Brain microvascular endothelial cell (primary cell): ENCODE measurements around the gene CTNNA3.

Source experiments
- DNase-seq: peaks from one replicate; pipeline ENCODE4 v3.0.0-alpha.2; 2020
- H3K27ac ChIP-seq: fragments of 250-450 bp; sonication (Bioruptor Pico); 2 replicates; pipeline ENCODE4 v1.5.1; 2020; ENCODE audit warnings: mild to moderate bottlenecking, moderate library complexity
- H3K27me3 ChIP-seq: fragments of 250-450 bp; sonication (Bioruptor Pico); replicated peaks from 2 replicates; pipeline ENCODE4 v1.5.1; 2020; ENCODE audit warnings: mild to moderate bottlenecking
- H3K36me3 ChIP-seq: fragments of 250-450 bp; sonication (Bioruptor Pico); replicated peaks from 2 replicates; pipeline ENCODE4 v1.5.1; 2020; ENCODE audit warnings: mild to moderate bottlenecking
- H3K4me3 ChIP-seq: 2 replicates; pipeline ENCODE4 v1.5.1; 2011; ENCODE audit warnings: low read depth, mild to moderate bottlenecking, control low read depth, low read length, moderate library complexity
- CTCF ChIP-seq: IDR thresholded peaks from 2 replicates; pipeline ENCODE4 v1.5.1; 2011; ENCODE audit warnings: low read depth, mild to moderate bottlenecking, moderate library complexity, low read length, control low read depth, inconsistent platforms; ENCODE audit errors: missing control alignments
- in situ Hi-C: cut with HindIII; loops from 2 replicates; pipeline ENCODE4 v1.10.0; 2017; ENCODE audit warnings: low sequenced_read_pairs, low pct_ligation_motif_present

The CTNNA3 gene

GRCh38 chr10:67114945-67115344 lies 581.0 kb downstream of the CTNNA3 start:
- Histone ChIP-seq H3K27me3 (no peaks in the 10 kb centered on the region), H3K27ac (no peak overlapping the region), H3K4me3 (no peak overlapping the region), H3K36me3 (no peaks in the 10 kb centered on the region)
- in situ Hi-C loops = no loop called here
- no peak for DNase-seq
- TF ChIP-seq CTCF = no peak

GRCh38 chr10:67112765-67113164 lies 583.2 kb downstream of the CTNNA3 start:
- in situ Hi-C loops = no loop called here
- no peak for DNase-seq
- H3K27me3 ChIP-seq = no peaks in the 10 kb centered on the region
- no peaks in the 10 kb centered on the region for H3K36me3 ChIP-seq
- no peak for TF ChIP-seq CTCF
- no peak overlapping the region for H3K27ac ChIP-seq
- H3K4me3 ChIP-seq = no peak overlapping the region

- in situ Hi-C loops = no loop called here
- no peak for TF ChIP-seq CTCF
- H3K27ac ChIP-seq = no peak overlapping the region
Observed at GRCh38 chr10:67110286-67110685, 585.7 kb downstream of the CTNNA3 start.

GRCh38 chr10:67107670-67108069 lies 588.3 kb downstream of the CTNNA3 start:
- no peak for TF ChIP-seq CTCF
- DNase-seq = no peak
- no peak overlapping the region for H3K4me3 ChIP-seq
- no peaks in the 10 kb centered on the region for H3K27me3 ChIP-seq
- in situ Hi-C loops = no loop called here
- H3K36me3 ChIP-seq = no peaks in the 10 kb centered on the region
- no peak overlapping the region for H3K27ac ChIP-seq

More at GRCh38 chr10:67110286-67110685, 585.7 kb downstream of the CTNNA3 start:
- Histone ChIP-seq H3K27me3 (no peaks in the 10 kb centered on the region), H3K36me3 (no peaks in the 10 kb centered on the region), H3K4me3 (no peak overlapping the region)
- DNase-seq = no peak

GRCh38 chr10:67100951-67101350 lies 595.0 kb downstream of the CTNNA3 start:
- Histone ChIP-seq H3K27ac (no peak overlapping the region), H3K27me3 (no peaks in the 10 kb centered on the region), H3K36me3 (no peaks in the 10 kb centered on the region), H3K4me3 (no peak overlapping the region)
- no peak for DNase-seq
- no peak for TF ChIP-seq CTCF
- in situ Hi-C loops = no loop called here

GRCh38 chr10:67098461-67098860 lies 597.5 kb downstream of the CTNNA3 start:
- no peak for TF ChIP-seq CTCF

More at GRCh38 chr10:67098461-67098860, 597.5 kb downstream of the CTNNA3 start:
- no peaks in the 10 kb centered on the region for H3K27me3 ChIP-seq
- no peak overlapping the region for H3K27ac ChIP-seq
- DNase-seq = peak; percentile 46
- no peak overlapping the region for H3K4me3 ChIP-seq
- no peaks in the 10 kb centered on the region for H3K36me3 ChIP-seq
- in situ Hi-C loops = no loop called here
